H9 (cell line): Measurements from ENCODE around the gene GAL3ST3. TPM values are rescaled to one million over a fixed set of nuclear protein-coding genes. Genes with fewer than 3 reads are reported as not detected.

ENCODE experiments used
- DNase-seq: peaks from one replicate; pipeline ENCODE4 v3.0.0-alpha.2; 2017
- H2AFZ ChIP-seq: one replicate; pipeline ENCODE4 v1.6.1; 2013; ENCODE audit warnings: mild to moderate bottlenecking, low read length, control low read depth, moderate library complexity
- H2AK5ac ChIP-seq: 2 replicates; pipeline ENCODE4 v1.6.1; 2013; ENCODE audit warnings: low read length, control low read depth, mixed read lengths; ENCODE audit not compliant: insufficient read length
- H2BK120ac ChIP-seq: one replicate; pipeline ENCODE4 v1.6.1; 2013; ENCODE audit warnings: low read depth, mild to moderate bottlenecking, low read length, control low read depth, inconsistent platforms; ENCODE audit not compliant: poor library complexity, severe bottlenecking
- H2BK12ac ChIP-seq: 2 replicates; pipeline ENCODE4 v1.6.1; 2013; ENCODE audit warnings: low read length, control low read depth, mixed read lengths, low read depth; ENCODE audit not compliant: insufficient read length
- H2BK15ac ChIP-seq: 2 replicates; pipeline ENCODE4 v1.6.1; 2013; ENCODE audit warnings: low read depth, low read length, control low read depth
- H2BK20ac ChIP-seq: one replicate; pipeline ENCODE4 v1.6.1; 2013; ENCODE audit warnings: low read depth, mild to moderate bottlenecking, low read length, control low read depth, inconsistent platforms; ENCODE audit not compliant: poor library complexity, severe bottlenecking
- H2BK5ac ChIP-seq: 2 replicates; pipeline ENCODE4 v1.6.1; 2013; ENCODE audit warnings: low read length, control low read depth, mixed read lengths; ENCODE audit not compliant: insufficient read length
- H3K14ac ChIP-seq: 2 replicates; pipeline ENCODE4 v1.6.1; 2013; ENCODE audit warnings: low read length, control low read depth; ENCODE audit not compliant: insufficient read depth
- H3K18ac ChIP-seq: 2 replicates; pipeline ENCODE4 v1.6.1; 2013; ENCODE audit warnings: low read depth, mild to moderate bottlenecking, mixed read lengths, low read length, control low read depth; ENCODE audit not compliant: insufficient read length
- H3K23ac ChIP-seq: 2 replicates; pipeline ENCODE4 v1.6.1; 2013; ENCODE audit warnings: low read length, control low read depth, mixed read lengths, low read depth; ENCODE audit not compliant: insufficient read length
- H3K23me2 ChIP-seq: 2 replicates; pipeline ENCODE4 v1.6.1; 2013; ENCODE audit warnings: low read depth, mild to moderate bottlenecking, mixed read lengths, low read length, control low read depth; ENCODE audit not compliant: insufficient read length, poor library complexity, severe bottlenecking
- H3K27ac ChIP-seq: 2 replicates; pipeline ENCODE4 v1.5.1; 2013; ENCODE audit warnings: low read length, control low read depth, mixed read lengths, low read depth; ENCODE audit not compliant: insufficient read length
- H3K27me3 ChIP-seq: 2 replicates; pipeline ENCODE4 v1.6.1; 2013; ENCODE audit warnings: low read length, control low read depth, inconsistent platforms; ENCODE audit not compliant: insufficient read depth
- H3K4ac ChIP-seq: 2 replicates; pipeline ENCODE4 v1.6.1; 2013; ENCODE audit warnings: low read depth, mild to moderate bottlenecking, control low read depth, inconsistent platforms, low read length, moderate library complexity
- H3K4me1 ChIP-seq: 2 replicates; pipeline ENCODE4 v1.6.1; 2013; ENCODE audit warnings: low read length, control low read depth, inconsistent platforms; ENCODE audit not compliant: insufficient read depth
- H3K4me2 ChIP-seq: 2 replicates; pipeline ENCODE4 v1.6.1; 2013; ENCODE audit warnings: low read length, control low read depth, mixed read lengths; ENCODE audit not compliant: insufficient read length, insufficient read depth
- H3K56ac ChIP-seq: 2 replicates; pipeline ENCODE4 v1.6.1; 2013; ENCODE audit warnings: low read depth, mild to moderate bottlenecking, mixed read lengths, low read length, control low read depth; ENCODE audit not compliant: insufficient read length
- H3K79me1 ChIP-seq: 2 replicates; pipeline ENCODE4 v1.6.1; 2013; ENCODE audit warnings: low read depth, mild to moderate bottlenecking, moderate library complexity, low read length, control low read depth, inconsistent platforms; ENCODE audit not compliant: insufficient read depth, poor library complexity, severe bottlenecking
- H3K79me2 ChIP-seq: 2 replicates; pipeline ENCODE4 v1.6.1; 2013; ENCODE audit warnings: low read length, control low read depth, inconsistent platforms; ENCODE audit not compliant: insufficient read depth
- H3K9ac ChIP-seq: 2 replicates; pipeline ENCODE4 v1.6.1; 2013; ENCODE audit warnings: low read length, control low read depth, mixed read lengths; ENCODE audit not compliant: insufficient read length; ENCODE audit errors: extremely low read depth
- H3K9me3 ChIP-seq: one replicate; pipeline ENCODE4 v1.6.1; 2013; ENCODE audit warnings: low read depth, low read length, inconsistent platforms; ENCODE audit not compliant: control insufficient read depth
- H3T11ph ChIP-seq: one replicate; pipeline ENCODE4 v1.6.1; 2013; ENCODE audit warnings: mild to moderate bottlenecking, low read length, control low read depth, inconsistent platforms
- H4K20me1 ChIP-seq: one replicate; pipeline ENCODE4 v1.6.1; 2013; ENCODE audit not compliant: control insufficient read depth, insufficient read length, insufficient read depth
- H4K5ac ChIP-seq: 2 replicates; pipeline ENCODE4 v1.6.1; 2013; ENCODE audit warnings: low read depth, mild to moderate bottlenecking, mixed read lengths, low read length, control low read depth; ENCODE audit not compliant: insufficient read length
- H4K8ac ChIP-seq: replicated peaks from 2 replicates; pipeline ENCODE4 v1.6.1; 2013; ENCODE audit warnings: low read length, control low read depth, mixed read lengths, low read depth; ENCODE audit not compliant: insufficient read length
- H4K91ac ChIP-seq: 2 replicates; pipeline ENCODE4 v1.6.1; 2013; ENCODE audit warnings: low read depth, mild to moderate bottlenecking, moderate library complexity, mixed read lengths, low read length, control low read depth; ENCODE audit not compliant: insufficient read length
- H3K27ac Mint-ChIP-seq, 3 experiments: 2 replicates in 2 of 3; 3 replicates in 1 of 3; pipeline ENCODE4 v1.8.0; 2020 to 2021; ENCODE audit warnings: mixed read lengths in 3 of 3, mild to moderate bottlenecking in 1 of 3, moderate library complexity in 1 of 3
- H3K27me3 Mint-ChIP-seq: 2 replicates; pipeline ENCODE4 v1.8.0; 2021; ENCODE audit warnings: low read depth, mild to moderate bottlenecking, moderate library complexity, mixed read lengths
- H3K36me3 Mint-ChIP-seq, 3 experiments: 2 replicates in 2 of 3; 3 replicates in 1 of 3; pipeline ENCODE4 v1.8.0; 2020 to 2021; ENCODE audit warnings: low read depth in 3 of 3, mixed read lengths in 3 of 3; ENCODE audit not compliant: insufficient read depth in 1 of 3
- H3K4me1 Mint-ChIP-seq, 2 experiments: 2 replicates each; pipeline ENCODE4 v1.8.0; 2020; ENCODE audit warnings: mixed read lengths in 2 of 2
- H3K4me3 Mint-ChIP-seq, 2 experiments: 2 replicates in 1 of 2; 3 replicates in 1 of 2; pipeline ENCODE4 v1.8.0; 2020 to 2021; ENCODE audit warnings: mild to moderate bottlenecking in 2 of 2, mixed read lengths in 2 of 2, moderate library complexity in 1 of 2
- H3K9me3 Mint-ChIP-seq, 2 experiments: 2 replicates in 1 of 2; 3 replicates in 1 of 2; pipeline ENCODE4 v1.8.0; 2020; ENCODE audit warnings: mild to moderate bottlenecking in 2 of 2, mixed read lengths in 2 of 2, moderate library complexity in 1 of 2
- WGBS: extraction: QIAGEN DNeasy Blood & Tissue Kit; methylation state at CpG from one replicate; pipeline ENCODE4 v1.1.7; 2013; ENCODE audit warnings: missing lambda C conversion rate, low lambda C conversion rate, mixed read lengths; ENCODE audit not compliant: insufficient read length; ENCODE audit errors: extremely low coverage; 5-methylcytosine and 5-hydroxymethylcytosine counted together
- total RNA-seq: library from RNA; stranded (reverse); gene quantifications from 2 replicates; pipeline ENCODE4 v1.2.1, GENCODE V29; 2021
- TF ChIP-seq, protein P1 (sequence below): fragments of 200-600 bp; sonication (generic); conservative IDR thresholded peaks from 3 replicates; pipeline ENCODE4 v1.8.0; 2021; ENCODE audit warnings: antibody characterized with exemption, mild to moderate bottlenecking

The GAL3ST3 gene
- total RNA-seq, 1 experiment from 2014 or later, result 17.2 TPM

DNA sequence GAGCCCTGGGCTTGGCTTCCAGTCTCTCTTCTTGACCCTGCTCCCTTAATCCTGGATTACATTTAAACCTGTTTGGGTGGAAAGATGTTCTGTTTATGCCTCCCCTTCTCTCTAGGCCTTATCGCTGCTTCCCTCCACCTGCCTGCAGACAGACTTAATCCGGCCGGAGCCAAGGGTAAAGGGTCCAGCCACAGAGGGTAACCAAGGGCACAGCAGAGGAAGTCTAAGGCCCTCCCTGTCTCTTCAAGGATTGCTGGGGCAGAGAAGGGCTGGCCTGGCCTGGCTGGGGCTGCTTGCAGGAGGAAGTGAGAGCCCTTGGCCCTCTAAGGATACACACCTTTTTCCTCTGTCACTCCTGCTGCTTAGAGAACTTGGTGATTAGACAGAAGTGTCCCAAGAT, 2.1 kb downstream of the GAL3ST3 start:
- Histone ChIP-seq H2BK15ac (no peak overlapping the region), H4K5ac (no peak overlapping the region), H3K23me2 (peaks cover 8% of the 10 kb centered on the region), H4K8ac (no peak overlapping the region), H3K27ac (no peak overlapping the region), H2BK120ac (no peak overlapping the region), H3T11ph (no peak overlapping the region), H2BK20ac (no peak overlapping the region), H3K27me3 (no peaks in the 10 kb centered on the region), H2AK5ac (no peak overlapping the region), H3K23ac (no peak overlapping the region), H3K79me2 (no peaks in the 10 kb centered on the region), H3K4me2 (no peak overlapping the region), H4K91ac (no peak overlapping the region), H2BK5ac (no peak overlapping the region), H3K56ac (no peak overlapping the region), H3K4me1 (peaks cover 6% of the 10 kb centered on the region; the same call in 1 of the 2 replicates), H2BK12ac (no peak overlapping the region), H3K79me1 (no peaks in the 10 kb centered on the region), H3K14ac (no peak overlapping the region), H2AFZ (no peak overlapping the region), H3K9me3 (no peaks in the 10 kb centered on the region), H3K18ac (no peak overlapping the region), H3K9ac (no peak overlapping the region), H3K4ac (no peak overlapping the region), H4K20me1 (peaks cover 3% of the 10 kb centered on the region)
- no peak for DNase-seq
- peaks cover 33 to 43% of the 10 kb centered on the region in 2 experiments for H3K4me1 Mint-ChIP-seq
- TF ChIP-seq, protein P1, sequence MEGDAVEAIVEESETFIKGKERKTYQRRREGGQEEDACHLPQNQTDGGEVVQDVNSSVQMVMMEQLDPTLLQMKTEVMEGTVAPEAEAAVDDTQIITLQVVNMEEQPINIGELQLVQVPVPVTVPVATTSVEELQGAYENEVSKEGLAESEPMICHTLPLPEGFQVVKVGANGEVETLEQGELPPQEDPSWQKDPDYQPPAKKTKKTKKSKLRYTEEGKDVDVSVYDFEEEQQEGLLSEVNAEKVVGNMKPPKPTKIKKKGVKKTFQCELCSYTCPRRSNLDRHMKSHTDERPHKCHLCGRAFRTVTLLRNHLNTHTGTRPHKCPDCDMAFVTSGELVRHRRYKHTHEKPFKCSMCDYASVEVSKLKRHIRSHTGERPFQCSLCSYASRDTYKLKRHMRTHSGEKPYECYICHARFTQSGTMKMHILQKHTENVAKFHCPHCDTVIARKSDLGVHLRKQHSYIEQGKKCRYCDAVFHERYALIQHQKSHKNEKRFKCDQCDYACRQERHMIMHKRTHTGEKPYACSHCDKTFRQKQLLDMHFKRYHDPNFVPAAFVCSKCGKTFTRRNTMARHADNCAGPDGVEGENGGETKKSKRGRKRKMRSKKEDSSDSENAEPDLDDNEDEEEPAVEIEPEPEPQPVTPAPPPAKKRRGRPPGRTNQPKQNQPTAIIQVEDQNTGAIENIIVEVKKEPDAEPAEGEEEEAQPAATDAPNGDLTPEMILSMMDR, result no peak
- H3K36me3 Mint-ChIP-seq, result peaks cover 10 to 25% (median 19%) of the 10 kb centered on the region in 3 experiments
- no peaks in the 10 kb centered on the region; the same call in 1 of the 2 replicates for H3K27me3 Mint-ChIP-seq
- no peak overlapping the region for H3K27ac Mint-ChIP-seq
- no CpG with 5 or more reads among the region's 3 CpGs for WGBS
- H3K9me3 Mint-ChIP-seq, result no peaks in the 10 kb centered on the region
- H3K4me3 Mint-ChIP-seq, result no peak overlapping the region
